Keratinocyte (primary cell): ENCODE measurements around the gene PRKN.
"Not testable (repeated sequence)": the region's sequence is repeated elsewhere in the genome, so short reads cannot be mapped to it uniquely, and the experiment has no call there.

Experiments
- EZH2 ChIP-seq: IDR thresholded peaks from one replicate; pipeline ENCODE4 v1.6.1; 2012; ENCODE audit warnings: inconsistent platforms, mild to moderate bottlenecking, low read length, moderate library complexity
- TF ChIP-seq, protein P1 (sequence below), 3 experiments: IDR thresholded peaks in 1 of 3; conservative IDR thresholded peaks in 1 of 3; optimal IDR thresholded peaks in 1 of 3; 2 replicates in 2 of 3; 3 replicates in 1 of 3; pipeline versions ENCODE3 to v1.5.1; 2011; ENCODE audit warnings: low read length in 3 of 3, mild to moderate bottlenecking in 3 of 3, moderate library complexity in 2 of 3, control low read depth in 1 of 3, inconsistent platforms in 1 of 3; ENCODE audit not compliant: insufficient read depth in 2 of 3; ENCODE audit errors: extremely low read depth in 1 of 3

DNA sequence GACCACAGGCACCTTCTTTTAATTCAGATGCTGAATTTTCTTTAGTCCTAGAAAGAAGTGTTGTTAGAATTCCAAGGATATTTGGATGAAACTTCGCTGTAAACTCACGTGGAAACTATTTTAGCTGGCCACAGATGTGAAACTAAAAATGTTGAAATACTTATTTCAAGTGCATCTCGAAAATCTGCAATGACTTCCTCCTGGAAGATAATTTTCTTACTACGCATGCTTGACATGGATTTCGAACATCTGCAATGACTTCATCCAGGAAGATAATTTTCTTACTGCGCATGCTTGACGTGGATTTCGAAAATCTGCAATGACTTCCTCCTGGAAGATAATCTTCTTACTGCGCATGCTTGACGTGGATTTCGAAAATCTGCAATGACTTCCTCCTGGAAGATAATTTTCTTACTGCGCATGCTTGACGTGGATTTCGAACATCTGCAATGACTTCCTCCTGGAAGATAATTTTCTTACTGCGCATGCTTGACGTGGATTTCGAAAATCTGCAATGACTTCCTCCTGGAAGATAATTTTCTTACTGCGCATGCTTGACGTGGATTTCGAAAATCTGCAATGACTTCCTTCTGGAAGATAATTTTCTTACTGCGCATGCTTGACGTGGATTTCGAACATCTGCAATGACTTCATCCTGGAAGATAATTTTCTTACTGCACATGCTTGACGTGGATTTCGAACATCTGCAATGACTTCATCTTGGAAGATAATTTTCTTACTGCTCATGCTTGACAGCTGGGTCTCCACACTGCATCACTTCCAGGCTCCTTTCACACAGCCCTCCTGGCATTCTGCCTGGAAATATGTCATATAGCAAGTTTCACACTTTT, 336.4 kb downstream of the PRKN start:
- TF ChIP-seq, protein P1, sequence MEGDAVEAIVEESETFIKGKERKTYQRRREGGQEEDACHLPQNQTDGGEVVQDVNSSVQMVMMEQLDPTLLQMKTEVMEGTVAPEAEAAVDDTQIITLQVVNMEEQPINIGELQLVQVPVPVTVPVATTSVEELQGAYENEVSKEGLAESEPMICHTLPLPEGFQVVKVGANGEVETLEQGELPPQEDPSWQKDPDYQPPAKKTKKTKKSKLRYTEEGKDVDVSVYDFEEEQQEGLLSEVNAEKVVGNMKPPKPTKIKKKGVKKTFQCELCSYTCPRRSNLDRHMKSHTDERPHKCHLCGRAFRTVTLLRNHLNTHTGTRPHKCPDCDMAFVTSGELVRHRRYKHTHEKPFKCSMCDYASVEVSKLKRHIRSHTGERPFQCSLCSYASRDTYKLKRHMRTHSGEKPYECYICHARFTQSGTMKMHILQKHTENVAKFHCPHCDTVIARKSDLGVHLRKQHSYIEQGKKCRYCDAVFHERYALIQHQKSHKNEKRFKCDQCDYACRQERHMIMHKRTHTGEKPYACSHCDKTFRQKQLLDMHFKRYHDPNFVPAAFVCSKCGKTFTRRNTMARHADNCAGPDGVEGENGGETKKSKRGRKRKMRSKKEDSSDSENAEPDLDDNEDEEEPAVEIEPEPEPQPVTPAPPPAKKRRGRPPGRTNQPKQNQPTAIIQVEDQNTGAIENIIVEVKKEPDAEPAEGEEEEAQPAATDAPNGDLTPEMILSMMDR (optimal IDR thresholded peaks at IDR 0.05 in 1 of 3, IDR thresholded peaks at IDR 0.05 in 1 of 3, conservative IDR thresholded peaks at IDR 0.05 in 1 of 3; ENCODE audit: extremely low read depth in 1 of 3, insufficient read depth in 2 of 3, low read length in 3 of 3) = not testable (repeated sequence)
- not testable (repeated sequence) for TF ChIP-seq EZH2
